Endothelial cell of umbilical vein (primary cell): ENCODE results near the gene SCAF8.

ENCODE experiments used
- CTCF ChIP-seq, 2 donors: IDR thresholded peaks; 1 replicate in 1 of 2; 2 replicates in 1 of 2; pipeline ENCODE4 v1.5.1; 2011; ENCODE audit warnings: low read length in 2 of 2, mild to moderate bottlenecking in 2 of 2, moderate library complexity in 2 of 2, control low read depth in 1 of 2, inconsistent platforms in 1 of 2, low read depth in 1 of 2; ENCODE audit not compliant: insufficient read depth in 1 of 2; ENCODE audit errors: extremely low read depth in 1 of 2
- EZH2 ChIP-seq: IDR thresholded peaks from 2 replicates; pipeline ENCODE4 v1.6.1; 2012; ENCODE audit warnings: borderline replicate concordance, low read depth, mild to moderate bottlenecking, moderate library complexity, low read length, inconsistent platforms; ENCODE audit not compliant: severe bottlenecking
- MAX ChIP-seq: IDR thresholded peaks from 2 replicates; pipeline ENCODE4 v1.6.1; 2011; ENCODE audit not compliant: insufficient read depth, insufficient read length
- MYC ChIP-seq: IDR thresholded peaks from one replicate; pipeline ENCODE4 v1.6.1; 2011; ENCODE audit warnings: mild to moderate bottlenecking, low read depth, low read length
- POLR2AphosphoS5 ChIP-seq: IDR thresholded peaks from 2 replicates; pipeline ENCODE4 v1.6.1; 2012; ENCODE audit warnings: low read depth, mild to moderate bottlenecking, control low read depth, low read length, moderate library complexity; ENCODE audit not compliant: insufficient read depth

GRCh38 chr6:154689493-154690255, 43.5 kb upstream of the SCAF8 start:
- TF ChIP-seq MYC = no peak
- TF ChIP-seq CTCF (IDR thresholded peaks at IDR 0.05; ENCODE audit: extremely low read depth in 1 of 2, insufficient read depth in 1 of 2, low read depth in 1 of 2, low read length in 2 of 2) = no peak
- no peak for TF ChIP-seq MAX
- TF ChIP-seq POLR2AphosphoS5 = no peak
- TF ChIP-seq EZH2 = no peak
